Endometrial microvascular endothelial cells (primary cell): ENCODE data around the gene CALY. TPM values are rescaled to one million over a fixed set of nuclear protein-coding genes. Genes with fewer than 3 reads are reported as not detected.
"Not testable (repeated sequence)": the region's sequence is repeated elsewhere in the genome, so short reads cannot be mapped to it uniquely, and the experiment has no call there.

Experiments used
- in situ Hi-C: cut with HindIII; loops from 2 replicates; pipeline ENCODE4 v1.10.0; 2017; ENCODE audit warnings: low sequenced_read_pairs, low pct_unique_long_range_greater_than_20kb; ENCODE audit errors: inconsistent ontology term
- total RNA-seq: library from RNA; depleted of rRNA; stranded (reverse); fragments of >200 nt; gene quantifications from one replicate; pipeline ENCODE4 v1.2.3, GENCODE V29; 2015; ENCODE audit errors: inconsistent ontology term

The CALY gene
- total RNA-seq, 1 donor from 2014 or later, result not detected

- in situ Hi-C loops, result no loop called here
These were observed 549 bp downstream of the CALY start for GRCh38 chr10:133336118-133336576.

- in situ Hi-C loops, result no loop called here
These were observed 1.2 kb downstream of the CALY start for GRCh38 chr10:133335246-133336117.

- in situ Hi-C loops, result no loop called here
These were observed 2.0 kb downstream of the CALY start for GRCh38 chr10:133334503-133335245.

- in situ Hi-C loops, result no loop called here
These were observed 3.6 kb downstream of the CALY start for GRCh38 chr10:133332936-133333699.

- in situ Hi-C loops, result no loop called here
These were observed 7.0 kb downstream of the CALY start for GRCh38 chr10:133329491-133330202.

- in situ Hi-C loops, result no loop called here
These were observed 8.0 kb downstream of the CALY start for GRCh38 chr10:133328358-133329343.

- in situ Hi-C loops, result no loop called here
These were observed 8.9 kb downstream of the CALY start for GRCh38 chr10:133327651-133328357.

GRCh38 chr10:133326745-133327650, 9.7 kb downstream of the CALY start:
- in situ Hi-C loops, result no loop called here

GRCh38 chr10:133326223-133326551, 10.5 kb downstream of the CALY start:
- in situ Hi-C loops, result no loop called here

GRCh38 chr10:133325440-133326222, 11.1 kb downstream of the CALY start:
- in situ Hi-C loops, result no loop called here

- in situ Hi-C loops, result no loop called here
These were observed 11.8 kb downstream of the CALY start for GRCh38 chr10:133324857-133325260.

- in situ Hi-C loops, result no loop called here
These were observed 12.4 kb downstream of the CALY start for GRCh38 chr10:133324198-133324792.

GRCh38 chr10:133322064-133322709, 14.5 kb downstream of the CALY start:
- in situ Hi-C loops, result not testable (repeated sequence)

- in situ Hi-C loops, result not testable (repeated sequence)
These were observed 15.8 kb downstream of the CALY start for GRCh38 chr10:133320852-133321422.
